Measurements from ENCODE around the gene ITIH5. TPM values are rescaled to one million over a fixed set of nuclear protein-coding genes. Genes with fewer than 3 reads are reported as not detected.

Gene ITIH5
- total RNA-seq, 1 experiment from 2014 or later = not detected

GRCh38 chr10:7561985-7562384 lies 104.8 kb downstream of the ITIH5 start:
- no peaks in the 10 kb centered on the region for H3K36me3 Mint-ChIP-seq (ENCODE audit: insufficient read depth, unreplicated experiment)
- ChIA-PET CTCF (interaction anchor here (1.0 kb wide), 1 partner anchor 11 kb away, joined by 3 read pairs; no protein-coding TSS in a partner anchor), POLR2A (interaction anchor here (0.9 kb wide), 1 partner anchor 859 kb away, joined by 4 read pairs; no protein-coding TSS in a partner anchor)
- peaks cover 26% of the 10 kb centered on the region for H3K27me3 Mint-ChIP-seq (ENCODE audit: insufficient read depth, unreplicated experiment)
- H3K9me3 Mint-ChIP-seq (ENCODE audit: unreplicated experiment) = no peaks in the 10 kb centered on the region
- DNase-seq (ENCODE audit: unreplicated experiment) = no peak
- no peaks in the 10 kb centered on the region for H3K4me1 Mint-ChIP-seq (ENCODE audit: insufficient read depth, unreplicated experiment)
- no peak for TF ChIP-seq CTCF (IDR thresholded peaks at IDR 0.05; ENCODE audit: unreplicated experiment)
- H3K4me3 Mint-ChIP-seq (ENCODE audit: unreplicated experiment) = no peak overlapping the region
- H3K27ac Mint-ChIP-seq (ENCODE audit: low read depth, unreplicated experiment) = no peak overlapping the region
- BruUV-seq (replicated peaks) = no TSS peak
- intact Hi-C loops (cut with micrococcal nuclease) = no loop called here

DNA sequence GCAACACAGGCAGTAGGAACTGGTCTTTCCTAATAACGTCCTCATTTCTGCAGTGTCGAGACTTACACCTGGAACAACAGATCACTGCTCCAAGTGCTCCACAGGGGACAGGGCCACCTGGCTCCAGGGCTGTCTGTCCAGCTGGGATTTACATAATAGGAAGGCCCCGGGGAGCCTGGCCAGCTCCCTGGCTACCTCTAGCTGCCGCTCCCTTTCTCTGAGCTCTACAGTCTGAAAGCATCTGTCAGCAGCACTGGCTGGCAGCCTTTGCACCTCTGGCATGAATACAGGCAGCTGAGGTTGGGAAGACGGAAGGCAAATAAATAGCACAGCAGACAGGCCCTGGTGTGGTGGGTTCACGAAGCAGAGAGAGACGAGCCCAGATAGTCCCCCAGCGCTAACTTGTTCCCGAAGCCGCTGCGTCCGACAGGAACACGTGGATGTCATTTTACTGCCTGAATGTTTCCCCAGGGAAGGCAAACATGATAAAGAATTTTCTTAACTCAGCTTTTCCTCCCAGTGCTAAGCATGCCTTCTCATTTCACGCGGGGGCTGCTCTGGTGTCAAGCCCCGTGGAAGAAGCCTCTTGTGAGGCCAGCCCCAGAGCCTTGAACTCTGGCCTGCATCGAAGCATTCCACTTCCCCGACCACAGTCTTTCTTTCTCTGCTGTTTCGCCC lies 105.4 kb downstream of the ITIH5 start:
- no peak for TF ChIP-seq CTCF (IDR thresholded peaks at IDR 0.05; ENCODE audit: unreplicated experiment)
- H3K36me3 Mint-ChIP-seq (ENCODE audit: insufficient read depth, unreplicated experiment) = no peaks in the 10 kb centered on the region
- BruUV-seq (replicated peaks) = no TSS peak
- peaks cover 32% of the 10 kb centered on the region for H3K27me3 Mint-ChIP-seq (ENCODE audit: insufficient read depth, unreplicated experiment)
- H3K4me3 Mint-ChIP-seq (ENCODE audit: unreplicated experiment) = no peak overlapping the region
- H3K4me1 Mint-ChIP-seq (ENCODE audit: insufficient read depth, unreplicated experiment) = no peaks in the 10 kb centered on the region
- no peaks in the 10 kb centered on the region for H3K9me3 Mint-ChIP-seq (ENCODE audit: unreplicated experiment)
- H3K27ac Mint-ChIP-seq (ENCODE audit: low read depth, unreplicated experiment) = no peak overlapping the region
- DNase-seq (ENCODE audit: unreplicated experiment) = no peak
- intact Hi-C loops (cut with micrococcal nuclease) = no loop called here
- POLR2A ChIA-PET = interaction anchor here (0.6 to 0.9 kb wide), 2 partner anchors 9 to 858 kb away, joined by 4 to 5 read pairs; no protein-coding TSS in a partner anchor
- CTCF ChIA-PET = interaction anchor here (0.6 to 1.0 kb wide), 4 partner anchors 11 to 1558 kb away, joined by 3 to 4 read pairs (median 3); no protein-coding TSS in a partner anchor

- Mint-ChIP-seq H3K4me1 (ENCODE audit: insufficient read depth, unreplicated experiment) (no peaks in the 10 kb centered on the region), H3K9me3 (ENCODE audit: unreplicated experiment) (no peaks in the 10 kb centered on the region), H3K27me3 (ENCODE audit: insufficient read depth, unreplicated experiment) (peaks cover 35% of the 10 kb centered on the region), H3K27ac (ENCODE audit: low read depth, unreplicated experiment) (no peak overlapping the region), H3K4me3 (ENCODE audit: unreplicated experiment) (no peak overlapping the region), H3K36me3 (ENCODE audit: insufficient read depth, unreplicated experiment) (no peaks in the 10 kb centered on the region)
- CTCF ChIA-PET = interaction anchor here (1.0 kb wide), 1 partner anchor 35 kb away, joined by 4 read pairs; no protein-coding TSS in a partner anchor
- no peak for TF ChIP-seq CTCF (IDR thresholded peaks at IDR 0.05; ENCODE audit: unreplicated experiment)
- DNase-seq (ENCODE audit: unreplicated experiment) = no peak
- intact Hi-C loops (cut with micrococcal nuclease) = no loop called here
- BruUV-seq (replicated peaks) = no TSS peak
- POLR2A ChIA-PET = no interaction called here
These were observed 106.2 kb downstream of the ITIH5 start for GRCh38 chr10:7560519-7560918.

DNA sequence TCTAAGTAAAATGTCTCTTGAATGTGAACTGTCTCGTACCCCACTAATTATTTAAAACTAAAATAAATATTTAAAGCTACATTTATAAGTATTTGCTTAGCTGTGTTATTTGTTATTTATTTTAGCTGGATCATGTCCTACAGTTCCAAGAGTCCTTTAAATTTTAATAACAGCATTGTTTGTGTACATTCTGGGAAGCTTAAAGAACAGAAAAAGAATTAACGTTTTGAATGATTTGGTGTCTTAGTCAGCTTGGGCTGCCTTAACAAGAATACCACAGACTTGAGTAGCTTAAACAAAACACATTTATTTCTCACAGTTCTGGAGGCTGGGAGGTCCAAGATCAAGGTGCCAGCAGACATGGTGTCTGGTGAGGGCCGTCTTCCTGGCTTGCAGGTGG lies 107.4 kb downstream of the ITIH5 start:
- Mint-ChIP-seq H3K27me3 (ENCODE audit: insufficient read depth, unreplicated experiment) (peaks cover 35% of the 10 kb centered on the region), H3K27ac (ENCODE audit: low read depth, unreplicated experiment) (no peak overlapping the region), H3K9me3 (ENCODE audit: unreplicated experiment) (no peaks in the 10 kb centered on the region), H3K36me3 (ENCODE audit: insufficient read depth, unreplicated experiment) (no peaks in the 10 kb centered on the region), H3K4me3 (ENCODE audit: unreplicated experiment) (no peak overlapping the region), H3K4me1 (ENCODE audit: insufficient read depth, unreplicated experiment) (no peaks in the 10 kb centered on the region)
- TF ChIP-seq CTCF (IDR thresholded peaks at IDR 0.05; ENCODE audit: unreplicated experiment) = no peak
- no peak for DNase-seq (ENCODE audit: unreplicated experiment)
- POLR2A ChIA-PET = interaction anchor here (0.6 kb wide), 1 partner anchor 34 kb away, joined by 4 read pairs; no protein-coding TSS in a partner anchor
- intact Hi-C loops (cut with micrococcal nuclease) = no loop called here
- BruUV-seq (replicated peaks) = no TSS peak
- CTCF ChIA-PET = interaction anchor here (0.6 kb wide), 1 partner anchor 261 kb away, joined by 3 read pairs; no protein-coding TSS in a partner anchor
